GM18502 (cell line): ENCODE data around the gene ENTREP3.
A peak's percentile ranks its signal among the peaks of the same experiment; 100 is the strongest.
"Not testable (repeated sequence)": the region's sequence is repeated elsewhere in the genome, so short reads cannot be mapped to it uniquely, and the experiment has no call there.

Source experiments
- ATAC-seq: cut with Tn5 transposase; IDR thresholded peaks from one replicate; pipeline ENCODE4 v1.9.1; 2021; ENCODE audit warnings: mild to moderate bottlenecking; ENCODE audit not compliant: unreplicated experiment, poor library complexity

The ENTREP3 gene, protein sequence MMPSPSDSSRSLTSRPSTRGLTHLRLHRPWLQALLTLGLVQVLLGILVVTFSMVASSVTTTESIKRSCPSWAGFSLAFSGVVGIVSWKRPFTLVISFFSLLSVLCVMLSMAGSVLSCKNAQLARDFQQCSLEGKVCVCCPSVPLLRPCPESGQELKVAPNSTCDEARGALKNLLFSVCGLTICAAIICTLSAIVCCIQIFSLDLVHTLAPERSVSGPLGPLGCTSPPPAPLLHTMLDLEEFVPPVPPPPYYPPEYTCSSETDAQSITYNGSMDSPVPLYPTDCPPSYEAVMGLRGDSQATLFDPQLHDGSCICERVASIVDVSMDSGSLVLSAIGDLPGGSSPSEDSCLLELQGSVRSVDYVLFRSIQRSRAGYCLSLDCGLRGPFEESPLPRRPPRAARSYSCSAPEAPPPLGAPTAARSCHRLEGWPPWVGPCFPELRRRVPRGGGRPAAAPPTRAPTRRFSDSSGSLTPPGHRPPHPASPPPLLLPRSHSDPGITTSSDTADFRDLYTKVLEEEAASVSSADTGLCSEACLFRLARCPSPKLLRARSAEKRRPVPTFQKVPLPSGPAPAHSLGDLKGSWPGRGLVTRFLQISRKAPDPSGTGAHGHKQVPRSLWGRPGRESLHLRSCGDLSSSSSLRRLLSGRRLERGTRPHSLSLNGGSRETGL

DNA sequence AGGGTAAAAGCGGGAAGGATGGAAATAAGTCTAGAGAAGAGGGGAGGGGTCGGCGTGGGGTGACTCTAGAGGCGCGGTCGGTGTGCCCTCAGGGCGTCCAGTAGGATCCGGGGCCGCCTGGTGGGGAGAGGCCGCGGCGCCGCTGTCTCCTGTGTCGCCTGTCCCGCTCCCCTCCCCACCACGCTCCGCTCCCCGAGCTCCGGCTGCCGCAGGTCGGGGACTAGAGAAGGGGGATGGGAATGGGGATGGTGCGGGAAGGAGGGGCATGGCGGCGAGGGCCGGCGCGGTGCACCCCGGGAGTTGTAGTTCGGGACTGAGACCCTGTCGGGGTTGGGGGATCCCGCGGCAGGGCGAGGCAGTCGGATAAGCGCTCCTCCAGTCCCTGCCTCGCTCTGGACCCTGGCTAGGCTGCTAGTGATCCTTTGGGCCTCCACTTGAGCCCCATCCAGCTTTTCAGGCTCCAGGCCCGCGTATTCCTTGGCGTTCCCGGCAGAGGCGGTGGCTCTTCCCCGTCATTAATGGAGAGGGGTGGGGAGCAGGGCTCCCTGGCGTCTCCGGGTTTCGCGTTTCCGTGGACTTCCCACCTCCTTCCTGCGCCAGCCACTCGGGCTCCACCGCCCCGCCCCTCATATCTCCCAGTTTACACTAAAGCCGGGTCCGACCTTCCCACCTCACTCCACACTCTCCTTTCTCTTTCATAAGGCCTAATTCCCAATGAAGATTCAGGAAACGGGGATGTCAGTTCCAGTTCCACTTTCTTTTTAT is at the start of gene ENTREP3:
Gene ENTREP3, minus strand, starts transcription at position 241 of the 765 bp plus-strand sequence. CDS start 606 bp downstream, outside the sequence.
- ATAC-seq = peak; percentile 55

DNA sequence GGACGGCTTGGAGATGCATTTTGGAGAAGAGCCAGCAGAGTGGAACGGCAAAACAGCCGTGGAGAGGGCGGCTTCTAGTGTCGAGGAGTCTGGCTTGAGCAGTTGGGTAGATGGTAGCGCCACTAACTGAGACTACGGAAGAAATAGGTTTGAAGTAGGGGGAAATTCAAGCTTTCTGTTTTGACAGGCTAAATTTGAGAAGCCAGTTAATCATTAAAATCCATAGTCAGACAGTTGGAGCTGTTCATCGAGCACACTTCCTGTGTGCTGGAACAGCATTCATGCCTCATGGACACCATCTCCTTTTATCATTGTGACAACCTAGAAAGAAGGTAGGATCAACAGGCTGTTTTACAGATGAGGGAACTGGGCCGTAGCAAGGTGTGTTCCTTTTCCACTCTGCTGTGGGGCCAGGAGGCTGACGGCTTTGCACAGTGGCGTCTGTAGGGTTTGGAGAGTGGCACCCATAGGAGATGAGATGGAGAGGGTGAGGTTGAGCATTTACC is 49.3 kb upstream of the ENTREP3 start:
- no peak for ATAC-seq

DNA sequence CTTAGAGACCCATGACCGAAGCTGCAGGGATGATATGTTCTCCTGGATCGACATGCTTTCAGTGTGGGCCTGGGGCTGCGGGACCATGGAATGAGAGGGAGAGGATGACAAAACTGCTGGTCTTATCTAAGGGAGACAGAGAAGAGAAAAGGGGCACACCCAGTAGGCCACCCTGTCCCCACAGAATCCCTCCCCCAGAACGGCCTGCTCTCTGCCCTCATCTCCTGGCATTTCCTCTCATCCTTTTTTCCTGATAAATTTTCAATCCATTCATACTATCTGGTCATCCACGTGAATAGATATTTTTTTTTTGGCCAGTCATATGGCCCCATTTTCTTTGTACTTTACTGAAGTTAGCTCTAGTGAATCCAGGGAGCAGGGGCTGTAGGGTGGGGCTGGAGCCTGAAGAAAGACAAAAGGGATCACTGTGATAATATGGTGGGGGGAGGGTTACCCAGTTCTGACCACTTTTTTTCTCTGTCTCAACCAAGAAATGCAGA is 46.1 kb upstream of the ENTREP3 start, which contains the start of gene PKLR:
Gene PKLR, minus strand, starts transcription at position 97 of the 500 bp plus-strand sequence. Its CDS starts 43 bp downstream, at position 54.
- ATAC-seq = no peak

DNA sequence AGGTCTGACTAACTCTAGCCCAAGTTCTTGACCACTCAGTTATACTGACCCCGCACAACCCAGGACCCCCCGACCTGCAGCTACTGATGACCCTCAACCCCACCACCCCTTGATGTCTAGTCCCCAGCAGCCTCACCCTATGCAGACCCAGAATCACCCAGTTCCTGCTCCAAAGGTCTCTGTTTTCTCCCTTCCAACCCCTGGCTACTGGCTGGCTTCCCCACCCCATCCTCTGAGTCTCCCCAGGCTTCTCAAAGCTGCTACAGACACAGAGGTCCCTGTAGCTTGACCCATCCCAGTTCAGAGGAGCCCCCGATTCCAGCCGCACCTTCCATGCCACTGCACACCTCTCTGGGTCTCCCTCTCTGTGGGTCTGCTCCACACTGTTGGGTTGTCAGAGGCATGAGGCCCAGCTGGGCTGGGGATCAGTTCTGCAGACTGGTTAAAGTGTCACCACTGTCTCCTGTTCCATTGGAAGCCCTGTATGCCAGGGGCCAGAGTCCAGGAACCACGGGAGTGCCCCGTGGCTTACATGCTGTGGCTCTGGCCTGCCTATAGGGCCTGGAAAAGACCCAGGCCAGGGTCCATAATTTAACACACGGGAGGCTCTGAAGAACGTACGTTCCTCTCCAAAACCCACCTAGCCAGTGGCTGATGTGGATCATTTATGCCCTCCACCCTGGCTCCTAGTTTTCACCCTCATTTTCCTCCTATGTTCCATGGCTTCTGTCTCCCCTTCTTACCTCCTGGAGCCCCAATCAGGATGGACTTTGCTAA is 45.5 kb upstream of the ENTREP3 start:
- ATAC-seq = no peak

DNA sequence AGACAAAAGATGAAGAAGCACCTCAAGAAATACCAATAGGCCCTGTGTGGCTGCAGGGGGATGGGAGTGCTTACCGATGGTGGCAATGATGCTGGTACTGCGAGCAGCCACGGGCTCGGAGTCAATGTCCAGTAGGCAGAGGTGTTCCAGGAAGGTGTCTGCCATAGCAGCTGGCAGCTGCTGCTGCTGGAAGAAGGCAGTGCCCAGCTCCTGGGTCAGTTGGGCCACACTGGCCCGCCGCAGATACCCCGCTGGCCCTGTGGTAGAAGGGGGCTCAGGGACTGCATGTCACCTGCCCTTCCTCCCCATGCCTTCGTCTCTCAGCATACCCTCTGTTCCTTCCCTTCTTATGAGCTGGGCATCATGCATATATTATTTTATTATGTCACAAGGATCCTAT is 44.7 kb upstream of the ENTREP3 start:
- no peak for ATAC-seq

DNA sequence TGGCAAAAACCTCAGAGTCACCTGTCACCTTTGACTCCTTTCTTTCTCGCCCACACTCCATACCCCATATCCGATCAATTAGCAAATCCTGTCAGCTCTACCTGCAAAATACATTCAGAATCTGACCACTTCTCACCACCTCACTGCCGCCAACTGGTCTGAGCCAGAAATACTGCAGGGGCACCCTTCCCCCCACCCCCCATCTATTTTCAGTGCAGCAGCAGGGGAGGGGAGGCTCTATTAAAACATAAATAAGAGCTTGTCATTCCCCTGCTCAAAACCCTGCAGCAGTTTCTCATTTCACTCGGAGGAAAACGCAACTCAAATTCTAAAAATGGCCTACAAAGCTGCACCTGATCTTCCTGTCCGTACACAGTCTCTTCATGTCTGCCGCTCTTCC is 42.1 kb upstream of the ENTREP3 start:
- no peak for ATAC-seq

DNA sequence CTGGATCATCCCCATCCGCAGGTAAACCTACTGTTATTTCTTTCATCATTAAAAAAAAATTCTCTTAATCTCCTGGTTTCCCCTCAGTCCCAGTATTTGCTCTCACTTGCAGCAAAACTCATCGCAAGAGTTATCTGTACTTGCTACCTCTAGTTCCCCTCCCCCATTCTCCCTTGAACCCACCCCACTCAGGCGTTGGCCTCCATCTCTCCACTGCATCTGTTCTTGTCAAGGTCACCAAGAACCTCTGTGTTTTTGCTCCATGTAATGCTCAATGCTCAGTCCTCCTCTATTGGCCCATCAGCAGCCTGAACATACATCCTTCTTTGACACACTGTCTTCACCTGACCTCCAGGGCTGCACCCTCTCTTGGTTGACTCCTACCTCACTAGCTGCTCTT is 41.4 kb upstream of the ENTREP3 start:
- no peak for ATAC-seq

DNA sequence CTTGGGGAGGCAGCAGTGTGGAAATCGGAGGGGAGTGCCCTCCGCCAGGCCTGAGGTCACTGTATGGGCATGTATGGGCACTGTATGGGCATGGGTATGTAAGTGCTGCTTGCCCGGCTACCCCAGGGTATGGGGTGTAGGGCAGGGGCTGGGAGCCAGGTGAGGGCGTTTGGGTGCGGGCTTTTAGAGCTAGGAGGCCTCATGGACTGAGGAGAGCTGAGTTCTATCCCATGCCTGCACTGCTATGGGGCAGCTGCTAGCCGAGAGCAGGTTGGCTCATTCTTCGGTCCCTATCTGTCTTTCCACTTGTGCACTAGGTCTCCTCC is 40.6 kb upstream of the ENTREP3 start:
- ATAC-seq = no peak

DNA sequence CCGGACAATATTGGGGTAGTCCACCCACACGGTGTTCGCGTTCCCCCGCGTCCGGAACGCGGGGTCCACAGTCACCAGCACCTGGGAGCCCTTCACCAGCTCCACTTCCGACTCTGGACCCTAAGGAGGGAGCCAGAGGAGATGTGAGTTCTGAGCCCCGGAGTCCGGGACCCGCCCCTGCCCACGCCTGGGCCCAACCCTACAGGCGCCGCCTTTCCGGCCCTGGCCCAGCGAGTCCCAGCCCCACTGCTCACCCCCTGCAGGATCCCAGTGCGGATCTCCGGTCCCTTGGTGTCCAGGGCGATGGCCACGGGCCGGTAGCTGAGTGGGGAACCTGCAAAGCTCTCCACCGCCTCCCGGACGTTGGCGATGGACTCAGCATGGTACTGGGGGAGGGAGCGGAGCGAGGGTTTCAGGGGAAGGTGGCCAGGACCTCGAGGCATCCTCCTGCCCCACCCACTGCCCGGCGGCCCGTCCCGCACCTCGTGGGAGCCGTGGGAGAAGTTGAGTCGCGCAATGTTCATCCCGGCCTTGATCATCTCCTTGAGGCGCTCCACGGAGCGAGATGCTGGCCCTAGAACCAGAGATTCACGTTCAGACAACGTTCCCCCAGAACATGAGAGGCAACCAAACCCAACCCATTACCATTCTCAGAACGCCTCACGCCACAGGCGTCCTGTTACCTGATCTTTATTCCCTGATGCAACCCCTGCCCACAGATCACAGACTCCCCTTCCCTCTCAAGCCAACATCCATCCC is 40.1 kb upstream of the ENTREP3 start:
- ATAC-seq = no peak

DNA sequence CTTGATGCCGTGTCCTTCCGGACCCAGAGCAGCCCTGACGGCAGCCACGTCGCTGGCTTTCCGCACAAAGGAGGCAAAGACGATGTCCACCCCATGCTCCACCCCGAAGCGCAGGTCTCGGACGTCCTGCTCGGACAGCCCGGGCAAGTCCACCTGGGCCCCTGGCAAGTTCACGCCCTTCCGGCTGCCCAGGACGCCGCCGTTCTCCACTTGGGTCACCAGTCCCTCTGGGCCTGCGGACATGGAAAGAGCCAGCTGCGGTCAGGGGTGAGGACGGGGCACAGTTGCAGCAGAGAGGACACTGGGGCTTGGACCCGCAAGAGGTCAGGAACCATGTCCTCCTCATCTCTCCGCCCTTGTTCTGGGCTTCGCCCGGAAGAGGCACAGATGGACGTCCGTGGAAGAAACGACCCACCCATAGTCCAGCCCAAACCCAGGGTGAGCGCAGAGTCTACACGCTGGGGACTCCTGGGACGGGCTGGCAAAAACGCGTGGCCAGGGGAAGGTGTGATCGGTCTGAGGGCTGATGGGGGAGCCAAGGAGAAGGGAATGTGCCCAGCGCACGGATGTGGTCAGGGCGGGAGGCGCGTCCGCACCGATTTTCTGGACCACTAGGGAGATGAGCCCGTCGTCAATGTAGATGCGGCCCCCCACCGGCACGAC is 39.4 kb upstream of the ENTREP3 start:
- no peak for ATAC-seq

DNA sequence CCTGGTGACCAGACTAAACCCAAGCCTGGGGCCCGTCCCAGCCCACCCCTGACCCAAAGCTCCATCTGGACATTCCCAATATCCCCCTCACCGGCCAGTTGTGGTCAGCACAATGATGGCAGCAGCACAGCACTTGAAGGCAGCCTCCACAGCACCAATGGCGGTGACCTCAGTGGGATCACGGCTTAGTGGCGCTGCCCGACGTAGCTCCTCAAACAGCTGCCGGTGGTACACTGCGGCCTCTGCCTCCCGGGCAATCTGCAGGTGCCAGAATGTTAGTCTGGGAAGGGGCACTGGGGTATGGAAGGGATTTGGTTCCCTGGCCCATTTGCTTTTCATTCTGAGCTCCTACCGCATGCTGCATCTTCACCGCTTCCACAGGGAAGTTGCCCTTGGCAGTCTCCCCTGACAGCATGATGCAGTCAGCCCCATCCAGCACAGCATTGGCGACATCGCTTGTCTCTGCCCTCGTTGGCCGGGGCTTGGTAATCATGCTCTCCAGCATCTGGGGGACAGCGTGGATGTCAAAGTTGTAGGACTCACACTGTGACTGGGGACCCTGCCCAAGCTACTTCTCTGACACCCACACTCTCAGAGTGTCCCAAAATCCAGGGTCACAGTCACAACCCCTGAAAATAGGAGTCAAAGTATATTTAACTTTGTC is 37.9 kb upstream of the ENTREP3 start:
- no peak for ATAC-seq

DNA sequence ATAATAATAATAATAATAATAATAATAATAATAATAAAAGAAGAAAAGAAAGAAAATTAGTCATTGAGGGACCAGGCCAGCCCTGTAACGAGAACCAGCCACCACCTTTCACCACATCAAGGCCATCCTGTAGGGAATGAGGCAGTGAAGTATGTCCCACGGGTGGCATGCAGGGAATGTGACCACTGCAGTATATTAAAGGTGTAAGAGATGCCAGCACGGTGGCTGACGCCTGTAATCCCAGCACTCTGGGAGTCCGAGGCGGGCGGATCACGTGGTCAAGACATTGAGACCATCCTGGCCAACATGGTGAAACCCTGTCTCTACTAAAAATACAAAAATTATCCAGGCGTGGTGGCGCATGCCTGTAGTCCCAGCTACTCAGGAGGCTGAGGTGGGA is 35.7 kb upstream of the ENTREP3 start:
- ATAC-seq = not testable (repeated sequence)

DNA sequence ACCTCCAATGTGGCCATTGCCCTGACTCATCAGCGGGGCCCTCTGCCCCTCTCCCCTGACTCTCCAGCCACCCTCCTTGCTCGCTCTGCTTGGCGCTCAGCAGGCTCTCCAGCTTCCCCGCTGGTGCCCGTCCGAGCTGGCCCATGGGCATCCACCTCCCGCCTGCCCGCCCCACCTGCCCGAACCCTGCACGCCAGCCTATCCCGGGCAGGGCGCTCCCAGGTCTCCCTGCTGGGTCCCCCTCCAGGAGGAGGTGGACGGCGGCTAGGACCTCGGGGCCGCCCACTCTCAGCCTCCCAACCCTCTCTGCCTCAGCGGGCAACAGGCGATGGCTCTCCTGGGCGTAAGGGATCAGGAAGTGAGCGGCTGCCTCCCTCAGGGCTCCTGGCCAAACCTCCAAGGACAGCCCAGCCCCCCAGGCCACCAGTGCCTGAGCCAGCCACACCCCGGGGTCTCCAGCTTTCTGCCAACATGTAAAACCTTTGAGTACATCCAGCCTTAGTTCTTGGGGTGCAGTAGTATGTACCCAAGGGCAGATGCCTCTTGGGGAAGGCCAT is 32.8 kb upstream of the ENTREP3 start:
- no peak for ATAC-seq

DNA sequence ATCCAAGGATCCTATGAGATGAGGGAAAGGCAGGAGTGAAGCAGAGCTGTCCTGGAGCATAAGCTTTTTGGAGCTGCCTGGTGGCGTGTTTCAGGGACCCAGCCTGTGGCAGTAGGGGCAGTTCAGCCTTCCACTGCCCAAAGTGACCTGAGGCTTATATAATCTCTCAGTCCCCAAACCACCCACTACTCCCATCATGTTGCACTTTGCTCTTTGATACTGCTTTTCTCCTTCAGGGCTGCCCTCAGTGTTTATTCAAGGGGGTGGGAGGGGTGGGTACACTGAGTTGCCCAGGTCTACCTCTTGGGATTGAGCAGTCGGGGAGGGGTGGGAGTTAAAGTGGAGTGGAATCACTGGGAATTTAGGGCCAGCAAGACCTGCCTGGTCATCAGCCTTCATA is 31.3 kb upstream of the ENTREP3 start:
- ATAC-seq = no peak

DNA sequence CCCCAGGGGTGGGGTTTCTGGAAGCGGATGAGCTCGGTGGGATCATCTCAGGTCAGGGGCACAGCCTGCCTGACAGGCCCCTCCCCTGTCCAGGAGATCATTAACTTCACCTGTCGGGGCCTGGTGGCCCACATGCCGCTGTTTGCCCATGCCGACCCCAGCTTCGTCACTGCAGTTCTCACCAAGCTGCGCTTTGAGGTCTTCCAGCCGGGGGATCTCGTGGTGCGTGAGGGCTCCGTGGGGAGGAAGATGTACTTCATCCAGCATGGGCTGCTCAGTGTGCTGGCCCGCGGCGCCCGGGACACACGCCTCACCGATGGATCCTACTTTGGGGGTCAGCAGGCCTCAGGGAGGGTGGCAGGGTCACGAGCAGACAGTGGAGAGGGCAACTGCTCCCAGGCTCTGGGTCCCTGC is 30.4 kb upstream of the ENTREP3 start:
- no peak for ATAC-seq

DNA sequence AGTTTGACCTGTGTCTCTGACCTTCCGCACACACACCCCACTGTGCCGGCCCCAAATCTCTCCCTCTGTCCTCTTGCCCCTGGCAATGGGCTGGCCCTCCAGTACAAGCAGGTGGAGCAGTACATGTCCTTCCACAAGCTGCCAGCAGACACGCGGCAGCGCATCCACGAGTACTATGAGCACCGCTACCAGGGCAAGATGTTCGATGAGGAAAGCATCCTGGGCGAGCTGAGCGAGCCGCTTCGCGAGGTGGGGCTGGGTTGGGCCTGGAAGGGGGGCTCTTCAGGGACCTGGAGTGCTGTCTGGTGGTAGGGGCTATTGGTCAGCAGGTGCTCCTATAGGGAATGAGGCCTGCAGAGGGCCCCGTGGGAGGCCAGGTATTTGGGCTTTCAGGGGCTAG is 29.8 kb upstream of the ENTREP3 start:
- no peak for ATAC-seq

DNA sequence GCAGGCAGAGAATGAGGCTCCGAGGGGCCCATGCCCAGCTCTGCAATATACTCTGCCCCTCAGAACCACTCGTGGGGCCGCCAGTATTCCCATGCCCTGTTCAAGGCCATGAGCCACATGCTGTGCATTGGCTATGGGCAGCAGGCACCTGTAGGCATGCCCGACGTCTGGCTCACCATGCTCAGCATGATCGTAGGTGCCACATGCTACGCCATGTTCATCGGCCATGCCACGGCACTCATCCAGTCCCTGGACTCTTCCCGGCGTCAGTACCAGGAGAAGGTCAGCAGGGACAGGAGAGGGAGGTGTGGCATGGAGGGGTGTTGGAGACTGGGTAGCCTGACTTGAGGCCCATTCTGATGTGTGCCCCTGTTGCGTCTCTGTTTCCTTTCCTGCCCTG is 29.2 kb upstream of the ENTREP3 start:
- ATAC-seq = no peak
